SK-N-SH treated with all-trans-retinoic acid at 6 μM for 48 hours (cell line): Measurements from ENCODE around the gene OR2G6.
"Not testable (repeated sequence)": the region's sequence is repeated elsewhere in the genome, so short reads cannot be mapped to it uniquely, and the experiment has no call there.

Experiments used
- ARNTL ChIP-seq: fragments of 450-650 bp; formaldehyde crosslinking; IDR thresholded peaks from 2 replicates; pipeline ENCODE4 v1.5.0; 2020; ENCODE audit warnings: low read depth, mild to moderate bottlenecking, moderate library complexity, borderline replicate concordance
- BACH2 ChIP-seq: fragments of 250-450 bp; sonication (Bioruptor Pico); IDR thresholded peaks from 2 replicates; pipeline ENCODE4 v1.9.0; 2021; ENCODE audit warnings: mild to moderate bottlenecking, borderline replicate concordance
- CSDC2 ChIP-seq: fragments of 250-450 bp; sonication (Bioruptor Pico); IDR thresholded peaks from 2 replicates; pipeline ENCODE4 v1.5.0; 2020; ENCODE audit warnings: mild to moderate bottlenecking, moderate library complexity
- CSRNP3 ChIP-seq: fragments of 250-450 bp; sonication (Bioruptor Pico); IDR thresholded peaks from 2 replicates; pipeline ENCODE4 v1.5.1; 2021; ENCODE audit warnings: mild to moderate bottlenecking, moderate library complexity
- ESRRG ChIP-seq: fragments of 250-450 bp; sonication (Bioruptor Pico); IDR thresholded peaks from 2 replicates; pipeline ENCODE4 v1.6.1; 2021; ENCODE audit warnings: mild to moderate bottlenecking
- ISL1 ChIP-seq: fragments of 250-450 bp; sonication (Bioruptor Pico); IDR thresholded peaks from 2 replicates; pipeline ENCODE4 v2.1.2; 2022; ENCODE audit warnings: mild to moderate bottlenecking, moderate library complexity
- OSR1 ChIP-seq: fragments of 250-450 bp; sonication (Bioruptor Pico); IDR thresholded peaks from 2 replicates; pipeline ENCODE4 v1.8.0; 2022; ENCODE audit warnings: moderate library complexity, mild to moderate bottlenecking, inconsistent platforms
- PATZ1 ChIP-seq: fragments of 250-450 bp; sonication (Bioruptor Pico); IDR thresholded peaks from 2 replicates; pipeline ENCODE4 v1.8.0; 2020; ENCODE audit warnings: mild to moderate bottlenecking, moderate library complexity, borderline replicate concordance
- POU6F1 ChIP-seq: fragments of 250-450 bp; sonication (Bioruptor Pico); IDR thresholded peaks from 2 replicates; pipeline ENCODE4 v1.8.0; 2021; ENCODE audit warnings: low read depth, mild to moderate bottlenecking, moderate library complexity, borderline replicate concordance
- RARB ChIP-seq: fragments of 250-450 bp; sonication (Bioruptor Pico); IDR thresholded peaks from 2 replicates; pipeline ENCODE4 v1.8.0; 2021; ENCODE audit warnings: mild to moderate bottlenecking, moderate library complexity
- TCF4 ChIP-seq: fragments of 250-450 bp; sonication (Bioruptor Pico); IDR thresholded peaks from 2 replicates; pipeline ENCODE4 v1.8.0; 2021; ENCODE audit warnings: mild to moderate bottlenecking, moderate library complexity, borderline replicate concordance
- TOX ChIP-seq: fragments of 250-450 bp; sonication (Bioruptor Pico); IDR thresholded peaks from 2 replicates; pipeline ENCODE4 v1.8.0; 2021; ENCODE audit warnings: mild to moderate bottlenecking, moderate library complexity, borderline replicate concordance
- ZFP30 ChIP-seq: fragments of 450-650 bp; formaldehyde crosslinking; IDR thresholded peaks from 2 replicates; pipeline ENCODE4 v1.5.0; 2022; ENCODE audit warnings: mild to moderate bottlenecking, moderate library complexity
- ZNF8 ChIP-seq: fragments of 450-650 bp; formaldehyde crosslinking; IDR thresholded peaks from 2 replicates; pipeline ENCODE4 v1.5.0; 2020; ENCODE audit warnings: mild to moderate bottlenecking, moderate library complexity

- TF ChIP-seq ARNTL (CRISPR knock-in tag); ZFP30 (CRISPR knock-in tag); POU6F1; TCF4 (CRISPR knock-in tag); PATZ1 (CRISPR knock-in tag); ESRRG (CRISPR knock-in tag); BACH2 (CRISPR knock-in tag); ISL1 (CRISPR knock-in tag); TOX (CRISPR knock-in tag); CSDC2 (CRISPR knock-in tag); OSR1 (CRISPR knock-in tag); CSRNP3 (CRISPR knock-in tag); ZNF8 (CRISPR knock-in tag); RARB (CRISPR knock-in tag): not testable (repeated sequence)
These were observed 66.8 kb downstream of the OR2G6 start, which contains the start of gene OR2T34 for GRCh38 chr1:248574657-248575056.
